Measurements from ENCODE around the gene TRAP1.
A peak's percentile ranks its signal among the peaks of the same experiment; 100 is the strongest.
"Not testable (repeated sequence)": the region's sequence is repeated elsewhere in the genome, so short reads cannot be mapped to it uniquely, and the experiment has no call there.

The TRAP1 gene

DNA sequence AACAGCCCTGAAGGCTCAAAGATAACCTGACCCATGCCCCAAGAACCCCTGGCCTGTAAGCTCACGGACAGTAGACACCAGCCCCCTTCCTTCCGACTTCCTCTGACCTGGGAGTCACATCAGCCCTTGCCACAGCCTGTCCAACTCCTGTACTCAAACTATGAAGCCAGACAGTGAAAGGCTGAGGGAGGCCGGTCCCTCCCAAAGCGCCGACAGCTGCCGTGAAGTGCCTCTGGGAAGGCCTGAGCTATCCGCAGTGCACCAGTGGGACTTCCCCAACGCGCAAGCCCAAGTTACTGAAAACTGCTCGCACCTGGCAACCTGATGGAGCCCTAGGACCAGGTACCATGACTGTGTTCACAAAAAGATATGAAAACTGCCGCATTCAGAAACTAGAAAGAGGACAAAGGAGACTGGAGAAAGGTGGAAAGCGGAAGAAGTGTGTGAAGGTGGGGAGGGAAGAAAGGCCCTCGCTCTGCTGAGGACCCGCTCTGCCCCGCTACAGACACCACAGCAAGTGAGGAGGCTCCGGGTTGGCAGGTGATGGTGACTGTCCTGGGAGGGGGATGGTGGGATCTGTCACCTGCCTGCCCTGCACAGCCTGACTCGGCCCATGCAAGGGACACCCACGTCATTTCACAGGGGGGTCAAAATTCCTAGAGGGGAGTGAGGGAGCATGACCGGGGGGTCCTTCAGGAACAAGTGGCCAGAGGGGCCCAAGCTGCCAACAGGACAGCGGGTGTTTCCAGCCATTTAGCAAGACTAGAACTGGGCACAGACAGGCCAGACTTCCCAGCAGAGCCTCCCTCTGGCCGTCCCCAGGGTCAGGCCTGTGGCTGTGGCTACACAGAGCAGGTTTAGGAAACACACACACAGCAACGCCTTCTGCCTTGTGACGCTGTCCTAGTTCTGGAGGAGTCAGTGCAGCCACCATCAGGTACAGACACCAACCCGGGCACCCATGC is 13.1 kb upstream of the TRAP1 start:
- Mint-ChIP-seq H3K4me3 (no peak overlapping the region), H3K27me3 (ENCODE audit: low read depth) (no peaks in the 10 kb centered on the region), H3K9me3 (no peaks in the 10 kb centered on the region), H3K4me1 (ENCODE audit: low read depth) (peaks cover 3% of the 10 kb centered on the region), H3K36me3 (ENCODE audit: low read depth) (peaks cover 35% of the 10 kb centered on the region), H3K27ac (no peak overlapping the region)

DNA sequence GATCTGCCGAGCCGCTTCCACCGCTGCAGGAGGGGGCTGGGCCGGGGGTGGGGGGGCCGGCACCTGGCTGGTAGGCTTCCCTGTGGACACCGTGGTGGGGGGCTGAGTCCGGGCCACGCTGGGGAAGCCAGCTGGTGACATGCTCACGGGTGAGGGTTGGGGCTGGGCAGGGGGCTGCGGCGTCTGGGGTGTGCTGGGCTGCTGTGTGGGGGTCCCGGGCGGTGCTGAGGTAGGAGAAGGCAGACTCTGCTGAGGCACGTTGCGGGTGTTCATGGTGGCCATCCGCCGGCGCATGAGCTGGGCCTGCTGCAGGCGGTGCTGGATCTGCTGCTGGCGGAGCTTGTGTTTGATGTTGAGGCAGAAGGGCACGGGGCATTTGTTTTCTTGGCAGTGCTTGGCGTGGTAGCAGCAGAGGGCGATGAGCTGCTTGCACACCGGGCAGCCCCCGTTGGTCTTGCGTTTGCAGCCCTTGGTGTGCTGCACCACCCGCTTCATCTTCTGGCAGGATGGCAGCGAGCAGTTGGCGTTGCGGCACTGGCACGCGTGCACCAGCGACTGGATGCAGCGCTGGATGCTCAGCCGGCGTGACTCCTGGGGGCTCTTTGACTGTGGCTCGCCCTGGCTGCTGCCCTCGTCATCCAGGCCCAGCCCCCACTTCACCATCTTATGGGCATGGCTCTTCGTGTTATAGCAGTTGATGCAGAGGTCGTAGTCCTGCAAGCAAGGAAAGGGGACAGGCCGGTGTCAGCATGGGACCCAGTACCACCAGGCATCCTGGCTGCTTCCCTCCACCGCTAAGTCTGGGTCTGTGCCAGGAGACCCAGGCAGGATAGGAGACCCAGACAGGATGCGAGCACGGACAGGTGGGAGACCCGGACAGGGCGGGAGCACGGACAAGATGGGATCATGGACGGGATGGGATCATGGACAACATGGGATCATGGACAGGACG is 12.1 kb upstream of the TRAP1 start:
- no peaks in the 10 kb centered on the region for H3K9me3 Mint-ChIP-seq
- H3K27me3 Mint-ChIP-seq (ENCODE audit: low read depth), result no peaks in the 10 kb centered on the region
- no peak overlapping the region for H3K27ac Mint-ChIP-seq
- H3K36me3 Mint-ChIP-seq (ENCODE audit: low read depth), result peaks cover 29% of the 10 kb centered on the region
- H3K4me3 Mint-ChIP-seq, result no peak overlapping the region
- H3K4me1 Mint-ChIP-seq (ENCODE audit: low read depth), result no peaks in the 10 kb centered on the region

DNA sequence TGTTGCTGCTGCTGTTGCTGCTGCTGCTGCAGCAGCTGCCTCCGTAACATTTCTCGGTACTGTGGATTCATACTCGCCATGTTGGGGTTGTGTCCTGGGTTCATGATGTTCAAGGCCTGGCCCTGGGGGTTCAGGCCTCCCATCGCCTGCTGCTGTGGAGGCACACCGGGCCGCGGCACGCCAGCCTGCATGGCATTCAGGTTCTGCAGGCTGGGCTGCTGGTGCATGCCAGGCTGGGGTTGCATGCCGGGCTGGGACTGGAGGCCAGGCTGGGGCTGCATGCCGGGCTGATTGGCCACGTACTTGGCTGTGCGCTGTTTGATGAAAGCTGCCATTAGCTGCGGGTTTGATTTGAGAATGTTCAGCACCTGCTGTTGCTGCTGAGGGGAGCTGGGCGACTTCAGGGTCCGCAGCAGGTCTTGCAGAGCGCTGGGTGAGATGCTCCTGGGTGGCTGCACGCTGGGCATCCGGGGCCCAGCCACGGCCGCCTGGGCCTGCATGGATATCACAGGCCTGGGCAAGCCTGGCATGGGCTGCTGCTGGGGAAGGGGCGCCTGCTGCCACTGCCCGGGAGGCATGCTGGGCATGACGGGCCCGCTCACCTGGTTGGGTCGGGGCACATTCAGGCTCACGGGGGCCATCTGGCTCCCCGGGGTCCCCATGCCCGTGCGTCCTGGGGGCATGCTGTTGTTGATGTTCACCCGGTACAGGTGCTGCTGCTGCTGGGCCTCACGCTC is 11.3 kb upstream of the TRAP1 start:
- Mint-ChIP-seq H3K27me3 (ENCODE audit: low read depth) (no peaks in the 10 kb centered on the region), H3K9me3 (no peaks in the 10 kb centered on the region), H3K4me1 (ENCODE audit: low read depth) (no peaks in the 10 kb centered on the region), H3K36me3 (ENCODE audit: low read depth) (peaks cover 26% of the 10 kb centered on the region), H3K27ac (no peak overlapping the region), H3K4me3 (no peak overlapping the region)

DNA sequence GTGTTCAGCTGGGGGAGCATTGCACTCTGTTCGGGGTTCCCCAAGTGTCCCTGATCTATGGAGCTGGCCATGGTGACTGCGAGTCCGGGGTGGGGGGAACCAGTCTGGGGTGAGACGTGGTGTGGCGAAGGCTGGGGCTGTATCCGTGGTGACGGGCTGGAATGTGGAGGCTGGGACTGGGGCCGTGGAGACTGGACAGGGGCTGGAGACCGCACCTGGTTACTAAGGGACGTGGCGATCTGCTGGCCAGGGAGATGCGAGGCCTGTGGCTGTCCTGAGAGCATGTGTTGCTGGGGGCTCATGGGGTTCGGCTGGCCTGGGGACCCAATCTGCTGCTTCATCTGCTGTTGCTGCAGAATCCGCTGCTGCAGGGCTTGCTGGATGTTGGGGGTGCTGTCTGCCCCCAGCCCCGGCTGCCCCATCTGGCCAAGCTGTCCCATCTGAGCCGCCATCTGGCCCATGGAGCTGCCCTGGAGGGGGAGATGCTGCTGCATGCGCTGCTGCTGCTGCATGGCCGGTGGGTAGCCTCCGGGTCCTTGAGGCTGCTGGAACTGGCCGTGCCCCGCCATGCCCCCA is 10.6 kb upstream of the TRAP1 start:
- no peak overlapping the region for H3K4me3 Mint-ChIP-seq
- H3K9me3 Mint-ChIP-seq, result no peaks in the 10 kb centered on the region
- H3K27me3 Mint-ChIP-seq (ENCODE audit: low read depth), result no peaks in the 10 kb centered on the region
- no peaks in the 10 kb centered on the region for H3K4me1 Mint-ChIP-seq (ENCODE audit: low read depth)
- H3K27ac Mint-ChIP-seq, result no peak overlapping the region
- H3K36me3 Mint-ChIP-seq (ENCODE audit: low read depth), result peaks cover 26% of the 10 kb centered on the region

DNA sequence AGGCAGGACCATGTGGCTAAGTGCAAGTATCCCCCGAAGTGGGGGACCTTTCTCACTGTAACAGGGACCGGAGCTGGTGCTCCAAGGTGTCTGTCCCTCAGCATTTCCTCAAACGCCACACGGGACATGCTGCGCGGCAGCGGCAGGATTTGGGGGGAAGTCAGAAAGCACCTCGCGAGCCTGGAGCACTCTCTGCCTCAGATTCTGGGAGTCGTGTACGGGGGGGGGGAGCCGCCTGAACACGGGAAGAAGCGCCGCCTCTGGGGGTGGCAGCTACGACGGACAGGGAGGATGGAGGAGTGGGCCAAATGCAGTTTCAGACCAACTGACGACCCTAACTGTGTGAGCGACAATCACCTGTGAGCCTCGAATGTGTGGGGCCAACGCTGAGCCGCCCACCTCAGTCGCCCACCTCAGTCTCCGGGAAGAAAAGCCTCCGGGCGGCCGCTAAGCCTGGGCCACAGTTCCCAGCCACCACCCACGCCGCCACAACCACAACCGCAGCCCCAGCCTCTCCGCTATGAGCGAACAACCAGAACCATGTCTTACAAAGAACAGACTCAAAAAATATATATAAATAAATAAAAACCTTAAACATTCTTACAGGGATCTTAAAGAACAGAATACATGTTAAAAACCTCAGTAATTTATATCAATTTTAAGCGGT is 8.8 kb upstream of the TRAP1 start:
- H3K27ac Mint-ChIP-seq, result no peak overlapping the region
- no peaks in the 10 kb centered on the region for H3K9me3 Mint-ChIP-seq
- H3K4me3 Mint-ChIP-seq, result no peak overlapping the region

DNA sequence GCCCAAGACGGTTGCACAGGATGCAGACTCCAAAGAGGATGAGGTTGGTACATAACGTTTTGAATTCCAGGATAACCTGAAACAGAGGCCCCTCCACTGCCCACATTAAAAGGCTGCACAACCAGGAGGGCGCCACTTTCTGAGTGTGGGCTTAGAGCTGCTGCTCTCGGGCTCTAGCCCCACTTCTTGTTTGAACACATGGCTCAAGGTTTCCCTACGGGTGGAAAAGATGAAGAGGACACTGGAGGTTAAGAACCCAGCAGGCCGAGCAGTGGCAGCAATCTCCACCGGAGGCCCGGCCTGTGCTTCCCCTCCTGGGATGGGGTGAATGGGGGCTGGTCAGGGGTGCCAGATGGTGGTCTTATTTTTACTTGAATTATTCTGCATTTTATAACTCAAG is 8.0 kb upstream of the TRAP1 start:
- no peaks in the 10 kb centered on the region for H3K9me3 Mint-ChIP-seq
- H3K4me3 Mint-ChIP-seq, result no peak overlapping the region
- no peak overlapping the region for H3K27ac Mint-ChIP-seq
- peaks cover 16% of the 10 kb centered on the region for H3K36me3 Mint-ChIP-seq (ENCODE audit: low read depth)
- H3K27me3 Mint-ChIP-seq (ENCODE audit: low read depth), result no peaks in the 10 kb centered on the region
- no peaks in the 10 kb centered on the region for H3K4me1 Mint-ChIP-seq (ENCODE audit: low read depth)

More for the DNA sequence above, 8.8 kb upstream of the TRAP1 start:
- Mint-ChIP-seq H3K36me3 (ENCODE audit: low read depth) (peaks cover 21% of the 10 kb centered on the region), H3K4me1 (ENCODE audit: low read depth) (no peaks in the 10 kb centered on the region), H3K27me3 (ENCODE audit: low read depth) (no peaks in the 10 kb centered on the region)

DNA sequence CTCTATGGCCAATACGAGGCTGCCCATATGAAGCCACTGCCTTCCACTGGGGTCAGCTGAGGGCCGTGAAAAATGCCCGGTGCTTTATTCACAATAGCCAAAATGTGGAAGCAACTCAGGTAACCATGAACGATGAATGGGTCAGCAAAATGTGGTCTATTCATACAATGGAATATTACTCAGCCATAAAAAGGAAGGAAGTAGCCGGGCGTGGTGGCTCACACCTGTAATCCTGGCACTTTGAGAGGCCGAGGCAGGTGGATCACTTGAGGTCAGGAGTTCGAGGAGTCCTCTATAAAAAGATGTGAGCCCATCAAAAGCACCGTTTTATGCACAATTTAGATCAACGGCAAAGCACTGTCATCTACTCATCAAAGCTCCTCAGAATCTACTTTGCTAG is 5.2 kb upstream of the TRAP1 start:
- no peak overlapping the region for H3K27ac Mint-ChIP-seq
- H3K27me3 Mint-ChIP-seq (ENCODE audit: low read depth), result no peaks in the 10 kb centered on the region
- H3K9me3 Mint-ChIP-seq, result no peaks in the 10 kb centered on the region
- H3K36me3 Mint-ChIP-seq (ENCODE audit: low read depth), result peaks cover 4% of the 10 kb centered on the region
- H3K4me1 Mint-ChIP-seq (ENCODE audit: low read depth), result peaks cover 5% of the 10 kb centered on the region
- H3K4me3 Mint-ChIP-seq, result no peak overlapping the region

DNA sequence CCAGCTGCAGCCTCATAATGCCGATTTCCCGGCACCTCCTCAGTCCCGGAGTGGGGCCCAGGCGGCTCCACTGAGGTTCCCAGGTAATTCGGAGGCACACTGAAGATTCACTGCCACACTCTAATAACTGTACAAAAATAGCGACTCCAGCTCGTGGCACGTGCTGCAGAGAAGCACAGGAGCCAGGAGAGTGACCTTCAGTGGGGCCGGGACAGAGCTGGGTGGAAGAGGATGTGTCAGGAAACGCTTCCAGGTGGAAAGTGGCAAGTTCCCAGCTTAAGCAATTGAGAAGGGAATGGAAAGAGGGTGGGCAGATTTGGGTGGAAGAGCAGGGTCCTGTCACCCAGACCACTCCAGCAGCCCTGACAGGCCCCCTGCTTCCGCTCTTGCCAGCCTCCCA is 3.1 kb upstream of the TRAP1 start:
- Mint-ChIP-seq H3K4me1 (ENCODE audit: low read depth) (peaks cover 12% of the 10 kb centered on the region), H3K36me3 (ENCODE audit: low read depth) (no peaks in the 10 kb centered on the region), H3K27ac (no peak overlapping the region), H3K4me3 (no peak overlapping the region), H3K9me3 (no peaks in the 10 kb centered on the region), H3K27me3 (ENCODE audit: low read depth) (no peaks in the 10 kb centered on the region)

DNA sequence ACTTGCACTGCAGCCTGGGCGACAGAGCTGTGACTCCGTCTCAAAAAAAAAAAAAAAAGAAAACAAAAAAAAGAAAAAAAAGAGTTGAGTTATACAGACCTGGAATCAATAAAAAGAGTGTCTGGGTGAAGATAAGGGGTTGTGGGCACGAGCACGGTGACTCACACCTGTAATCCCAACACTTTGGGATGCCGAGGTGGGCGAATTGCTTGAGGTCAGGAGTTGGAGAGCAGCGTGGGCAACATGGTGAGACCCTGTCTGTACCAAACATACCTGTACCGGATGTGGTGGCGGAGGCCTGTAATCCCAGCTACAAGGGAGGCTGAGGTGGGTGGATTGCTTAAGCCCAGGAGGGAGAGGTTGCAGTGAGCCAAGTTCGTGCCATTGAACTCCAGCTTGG is 1.3 kb upstream of the TRAP1 start:
- H3K9me3 Mint-ChIP-seq, result no peaks in the 10 kb centered on the region
- peaks cover 7% of the 10 kb centered on the region for H3K36me3 Mint-ChIP-seq (ENCODE audit: low read depth)
- no peak overlapping the region for H3K4me3 Mint-ChIP-seq
- H3K27me3 Mint-ChIP-seq (ENCODE audit: low read depth), result no peaks in the 10 kb centered on the region
- no peak overlapping the region for H3K27ac Mint-ChIP-seq
- H3K4me1 Mint-ChIP-seq (ENCODE audit: low read depth), result peaks cover 21% of the 10 kb centered on the region

DNA sequence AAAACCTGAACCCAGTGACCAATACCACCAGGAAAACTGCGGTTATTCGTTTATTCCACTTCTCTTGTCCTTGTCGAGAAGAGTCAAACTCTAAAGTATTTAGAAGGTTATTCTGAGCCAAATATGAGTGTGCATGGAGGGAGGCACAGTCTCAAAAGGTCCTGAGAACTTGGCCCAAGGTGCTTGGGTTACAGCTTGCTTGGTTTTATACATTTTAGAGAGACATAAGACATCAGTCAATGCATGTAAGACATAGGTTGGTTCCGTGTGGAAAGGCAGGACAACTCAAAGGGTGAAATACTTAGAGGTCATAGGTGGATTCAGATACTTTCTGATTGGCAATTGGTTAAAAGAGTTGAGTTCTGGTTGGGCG is 681 bp upstream of the TRAP1 start:
- Mint-ChIP-seq H3K4me3 (peak overlapping the region; percentile 69), H3K4me1 (ENCODE audit: low read depth) (peaks cover 22% of the 10 kb centered on the region), H3K36me3 (ENCODE audit: low read depth) (peaks cover 10% of the 10 kb centered on the region), H3K27me3 (ENCODE audit: low read depth) (no peaks in the 10 kb centered on the region), H3K27ac (peak overlapping the region; percentile 83), H3K9me3 (no peaks in the 10 kb centered on the region)

DNA sequence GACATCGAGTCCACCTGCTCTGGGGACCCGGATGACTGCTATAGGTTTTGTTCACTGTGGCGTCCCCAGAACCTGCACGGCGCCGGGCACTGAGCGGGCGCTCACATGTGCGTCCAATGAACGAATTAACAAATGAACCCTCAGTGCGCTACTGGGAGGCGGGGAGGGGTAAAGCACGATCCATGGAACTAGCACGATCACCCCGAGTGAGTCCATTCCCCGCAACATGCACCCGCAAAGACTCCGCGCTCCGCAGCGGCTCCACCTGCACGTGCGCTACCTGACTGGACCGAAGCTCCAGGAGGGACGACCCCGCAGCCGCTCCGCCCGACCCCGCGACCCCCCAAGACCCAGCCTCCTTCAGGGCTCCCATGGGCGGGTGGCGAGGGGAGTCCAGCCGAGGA is 491 bp downstream of the TRAP1 start:
- Mint-ChIP-seq H3K27ac (peak overlapping the region; percentile 91), H3K27me3 (ENCODE audit: low read depth) (no peaks in the 10 kb centered on the region), H3K36me3 (ENCODE audit: low read depth) (peaks cover 11% of the 10 kb centered on the region), H3K9me3 (no peaks in the 10 kb centered on the region), H3K4me1 (ENCODE audit: low read depth) (peaks cover 22% of the 10 kb centered on the region), H3K4me3 (peak overlapping the region; percentile 90)

DNA sequence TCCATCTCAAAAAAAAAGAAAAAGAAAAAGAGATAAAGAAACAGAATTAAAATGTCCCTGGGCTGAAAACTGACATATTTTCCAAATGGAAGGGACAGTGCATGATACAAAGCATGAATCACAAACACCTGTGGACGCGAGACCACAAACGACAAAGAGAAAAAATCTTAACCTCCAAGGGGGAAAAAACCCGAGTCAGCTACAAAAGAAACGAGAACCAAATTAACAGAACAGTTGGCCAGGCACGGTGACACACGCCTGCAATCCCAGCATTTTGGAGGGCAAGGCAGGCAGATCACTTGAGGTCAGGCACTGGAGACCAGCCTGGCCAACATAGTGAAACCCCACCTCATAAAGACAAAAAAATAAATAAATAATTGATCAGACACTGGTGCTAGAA is 1.9 kb downstream of the TRAP1 start:
- Mint-ChIP-seq H3K4me3 (peak overlapping the region; percentile 42), H3K36me3 (ENCODE audit: low read depth) (peaks cover 11% of the 10 kb centered on the region), H3K9me3 (no peaks in the 10 kb centered on the region), H3K27ac (no peak overlapping the region), H3K4me1 (ENCODE audit: low read depth) (peaks cover 22% of the 10 kb centered on the region), H3K27me3 (ENCODE audit: low read depth) (no peaks in the 10 kb centered on the region)

DNA sequence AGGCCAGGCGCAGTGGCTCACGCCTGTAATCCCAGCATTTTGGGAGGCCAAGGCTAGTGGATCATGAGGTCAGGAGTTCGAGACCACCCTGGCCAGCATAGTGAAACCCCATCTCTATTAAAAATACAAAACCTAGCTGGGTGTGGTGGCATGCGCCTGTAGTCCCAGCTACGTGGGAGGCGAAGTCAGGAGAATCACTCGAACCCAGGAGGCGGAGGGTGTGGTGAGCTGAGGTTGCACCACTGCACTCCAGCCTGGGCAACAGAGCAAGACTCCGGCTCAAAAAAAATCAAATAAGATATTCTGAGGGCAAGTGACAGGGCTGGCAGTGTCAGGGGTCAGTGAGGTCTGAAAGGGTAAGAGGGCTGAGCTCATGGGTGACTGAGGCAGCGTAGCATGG is 2.9 kb downstream of the TRAP1 start:
- Mint-ChIP-seq H3K36me3 (ENCODE audit: low read depth) (peaks cover 11% of the 10 kb centered on the region), H3K4me1 (ENCODE audit: low read depth) (peaks cover 25% of the 10 kb centered on the region)
- H3K4me3 Mint-ChIP-seq; H3K27me3 Mint-ChIP-seq (ENCODE audit: low read depth); H3K27ac Mint-ChIP-seq; H3K9me3 Mint-ChIP-seq: not testable (repeated sequence)
